Neutrophil (primary cell): Measurements from ENCODE around the gene UQCC2.

Source experiments
- H3K27ac ChIP-seq: fragments of 200-600 bp; sonication (generic); 2 replicates; pipeline ENCODE4 v1.5.1; 2016; ENCODE audit warnings: mild to moderate bottlenecking, moderate library complexity
- H3K27me3 ChIP-seq: fragments of 200-600 bp; sonication (generic); 2 replicates; pipeline ENCODE4 v1.6.0; 2016; ENCODE audit warnings: mild to moderate bottlenecking
- H3K36me3 ChIP-seq: fragments of 200-600 bp; sonication (generic); 2 replicates; pipeline ENCODE4 v1.5.1; 2017
- H3K4me1 ChIP-seq, 2 experiments: fragments of 200-600 bp in 1 of 2; sonication (generic) in 1 of 2; 1 replicate in 1 of 2; 2 replicates in 1 of 2; pipeline versions ENCODE4 v1.5.1 to v1.6.1; 2013 to 2016; ENCODE audit warnings: low read depth in 1 of 2, low read length in 1 of 2, mild to moderate bottlenecking in 1 of 2, moderate library complexity in 1 of 2; ENCODE audit not compliant: control insufficient read depth in 1 of 2, insufficient read depth in 1 of 2
- H3K4me3 ChIP-seq, 2 experiments: fragments of 200-600 bp in 1 of 2; sonication (generic) in 1 of 2; 1 replicate in 1 of 2; 2 replicates in 1 of 2; pipeline ENCODE4 v1.5.1; 2013 to 2016; ENCODE audit warnings: low read depth in 1 of 2, low read length in 1 of 2, mild to moderate bottlenecking in 1 of 2, moderate library complexity in 1 of 2
- H3K9me3 ChIP-seq: fragments of 200-600 bp; sonication (generic); 2 replicates; pipeline ENCODE4 v1.5.1; 2016
- CTCF ChIP-seq: fragments of 200-600 bp; sonication (generic); IDR thresholded peaks from 2 replicates; pipeline ENCODE4 v1.5.1; 2016; ENCODE audit warnings: antibody characterized with exemption

The UQCC2 gene

GRCh38 chr6:33686225-33686924, 25.1 kb downstream of the UQCC2 start:
- TF ChIP-seq CTCF: no peak
- Histone ChIP-seq H3K4me1 (no peaks in the 10 kb centered on the region), H3K36me3 (no peaks in the 10 kb centered on the region), H3K4me3 (no peak overlapping the region), H3K27ac (no peak overlapping the region), H3K9me3 (no peaks in the 10 kb centered on the region), H3K27me3 (no peaks in the 10 kb centered on the region)

GRCh38 chr6:33685411-33686224, 25.9 kb downstream of the UQCC2 start:
- H3K4me1 ChIP-seq: no peaks in the 10 kb centered on the region
- no peak overlapping the region for H3K4me3 ChIP-seq
- H3K27me3 ChIP-seq: no peaks in the 10 kb centered on the region
- no peaks in the 10 kb centered on the region for H3K36me3 ChIP-seq
- H3K27ac ChIP-seq: no peak overlapping the region
- no peaks in the 10 kb centered on the region for H3K9me3 ChIP-seq
- no peak for TF ChIP-seq CTCF

GRCh38 chr6:33684983-33685382, 26.5 kb downstream of the UQCC2 start:
- Histone ChIP-seq H3K27ac (no peak overlapping the region), H3K36me3 (no peaks in the 10 kb centered on the region), H3K27me3 (no peaks in the 10 kb centered on the region), H3K4me3 (no peak overlapping the region), H3K4me1 (no peaks in the 10 kb centered on the region), H3K9me3 (no peaks in the 10 kb centered on the region)
- no peak for TF ChIP-seq CTCF

GRCh38 chr6:33684428-33684896, 27.0 kb downstream of the UQCC2 start:
- no peak overlapping the region for H3K4me3 ChIP-seq
- H3K4me1 ChIP-seq: no peaks in the 10 kb centered on the region
- no peak overlapping the region for H3K27ac ChIP-seq
- no peak for TF ChIP-seq CTCF
- no peaks in the 10 kb centered on the region for H3K27me3 ChIP-seq
- H3K9me3 ChIP-seq: no peaks in the 10 kb centered on the region
- H3K36me3 ChIP-seq: no peaks in the 10 kb centered on the region

GRCh38 chr6:33683576-33684427, 27.7 kb downstream of the UQCC2 start:
- H3K4me3 ChIP-seq: no peak overlapping the region
- no peaks in the 10 kb centered on the region for H3K9me3 ChIP-seq
- H3K27ac ChIP-seq: no peak overlapping the region
- no peaks in the 10 kb centered on the region for H3K27me3 ChIP-seq
- no peak for TF ChIP-seq CTCF
- H3K4me1 ChIP-seq: no peaks in the 10 kb centered on the region
- H3K36me3 ChIP-seq: no peaks in the 10 kb centered on the region
